SK-N-SH (cell line): ENCODE data around the gene ZNF410. TPM values are rescaled to one million over a fixed set of nuclear protein-coding genes. Genes with fewer than 3 reads are reported as not detected.

Source experiments
- CTCF ChIA-PET: fragments of 300-600, 350-600 bp; formaldehyde crosslinking; extraction: SDS; loops from one replicate; lab custom pipeline; 2021; lab: Yijun Ruan, JAX
- POLR2A ChIA-PET: fragments of 350-600 bp; sonication (Branson Sonifier 250); formaldehyde crosslinking; extraction: SDS; loops from one replicate; lab custom pipeline; 2020; ENCODE audit warnings: antibody characterized with exemption, inconsistent platforms; lab: Yijun Ruan, JAX
- DNase-seq: peaks from one replicate; pipeline ENCODE4 v3.0.0; 2012
- H2AFZ ChIP-seq: fragments of 200-600 bp; sonication (generic); 2 replicates; pipeline ENCODE4 v1.8.1; 2016; ENCODE audit warnings: antibody characterized with exemption, mild to moderate bottlenecking, low read depth
- H3F3A ChIP-seq: fragments of 200-600 bp; sonication (generic); replicated peaks from 2 replicates; pipeline ENCODE3; 2016; ENCODE audit warnings: antibody characterized with exemption, mild to moderate bottlenecking; ENCODE audit not compliant: insufficient read depth
- H3K27ac ChIP-seq, 2 experiments: fragments of 200-500 bp in 1 of 2; fragments of 200-600 bp in 1 of 2; sonication (Bioruptor generic) in 1 of 2; sonication (generic), shearing (Covaris generic) in 1 of 2; 2 replicates each; pipeline versions ENCODE4 v1.5.1 to v1.6.1; 2014 to 2016; ENCODE audit warnings: low read depth in 2 of 2, inconsistent platforms in 1 of 2, low read length in 1 of 2, mild to moderate bottlenecking in 1 of 2, mixed read lengths in 1 of 2
- H3K27me3 ChIP-seq: fragments of 200-600 bp; sonication (generic), shearing (Covaris generic); 2 replicates; pipeline ENCODE4 v1.6.1; 2016; ENCODE audit warnings: mixed run types; ENCODE audit not compliant: insufficient read depth
- H3K36me3 ChIP-seq, 2 experiments: fragments of 200-500 bp in 1 of 2; fragments of 200-600 bp in 1 of 2; sonication (Bioruptor generic) in 1 of 2; sonication (generic) in 1 of 2; replicated peaks in 1 of 2; 2 replicates each; pipeline versions ENCODE3 to v1.5.1; 2014 to 2016; ENCODE audit warnings: low read length in 1 of 2, mild to moderate bottlenecking in 1 of 2; ENCODE audit not compliant: insufficient read depth in 2 of 2, control insufficient read depth in 1 of 2
- H3K4me1 ChIP-seq, 2 experiments: fragments of 200-500 bp in 1 of 2; fragments of 200-600 bp in 1 of 2; sonication (Bioruptor generic) in 1 of 2; sonication (generic), shearing (Covaris generic) in 1 of 2; 2 replicates each; pipeline versions ENCODE4 v1.5.1 to v1.6.1; 2014 to 2016; ENCODE audit warnings: low read depth in 1 of 2, low read length in 1 of 2, mixed run types in 1 of 2; ENCODE audit not compliant: insufficient read depth in 2 of 2, control insufficient read depth in 1 of 2
- H3K4me2 ChIP-seq: fragments of 200-600 bp; sonication (generic), shearing (Covaris generic); 2 replicates; pipeline ENCODE4 v1.6.1; 2017; ENCODE audit warnings: mixed run types
- H3K4me3 ChIP-seq, 2 experiments: fragments of 200-500 bp in 1 of 2; fragments of 200-600 bp in 1 of 2; sonication (Bioruptor generic) in 1 of 2; sonication (generic), shearing (Covaris generic) in 1 of 2; 2 replicates each; pipeline versions ENCODE4 v1.5.1 to v1.8.1; 2014 to 2016; ENCODE audit warnings: low read depth in 2 of 2, inconsistent platforms in 1 of 2, low read length in 1 of 2, mild to moderate bottlenecking in 1 of 2, mixed read lengths in 1 of 2, moderate library complexity in 1 of 2
- H3K79me2 ChIP-seq: fragments of 200-600 bp; sonication (generic); 2 replicates; pipeline ENCODE4 v1.8.1; 2017; ENCODE audit warnings: mild to moderate bottlenecking; ENCODE audit not compliant: insufficient read depth
- H3K9ac ChIP-seq: fragments of 200-600 bp; sonication (generic); 2 replicates; pipeline ENCODE4 v1.6.1; 2017; ENCODE audit warnings: mixed run types
- H3K9me2 ChIP-seq: fragments of 200-600 bp; sonication (generic); 2 replicates; pipeline ENCODE4 v1.6.1; 2017; ENCODE audit warnings: mixed run types
- H3K9me3 ChIP-seq: fragments of 200-600 bp; sonication (generic); 2 replicates; pipeline ENCODE4 v1.6.1; 2017; ENCODE audit warnings: mixed run types, mild to moderate bottlenecking, moderate library complexity
- H4K20me1 ChIP-seq: fragments of 200-600 bp; sonication (generic); 2 replicates; pipeline ENCODE4 v1.6.1; 2017; ENCODE audit warnings: mild to moderate bottlenecking, mixed run types; ENCODE audit not compliant: insufficient read depth
- ELF1 ChIP-seq: IDR thresholded peaks from 2 replicates; pipeline ENCODE4 v1.4.0; 2012
- EZH2phosphoT487 ChIP-seq: fragments of 200-600 bp; sonication (generic); IDR thresholded peaks from 2 replicates; pipeline ENCODE4 v1.6.1; 2017; ENCODE audit warnings: low read depth, mixed run types, mild to moderate bottlenecking, antibody characterized with exemption, moderate library complexity, borderline replicate concordance
- GABPA ChIP-seq: IDR thresholded peaks from 2 replicates; pipeline ENCODE4 v1.4.0; 2012; ENCODE audit warnings: low read depth, mild to moderate bottlenecking
- GATA2 ChIP-seq: sonication (generic); formaldehyde crosslinking; IDR thresholded peaks from 2 replicates; pipeline ENCODE4 v1.5.0; 2020; ENCODE audit warnings: mild to moderate bottlenecking, missing genetic modification reagents
- NRF1 ChIP-seq: IDR thresholded peaks from 2 replicates; pipeline ENCODE4 v1.6.1; 2012; ENCODE audit warnings: low read depth, mild to moderate bottlenecking, low read length
- POLR2AphosphoS5 ChIP-seq: IDR thresholded peaks from 2 replicates; pipeline ENCODE4 v1.6.1; 2012; ENCODE audit warnings: low read depth, low read length
- RCOR1 ChIP-seq: fragments of 150-350 bp; IDR thresholded peaks from 2 replicates; pipeline ENCODE4 v1.6.1; 2017; ENCODE audit warnings: antibody characterized with exemption, low read length
- RXRA ChIP-seq: IDR thresholded peaks from 2 replicates; pipeline ENCODE4 v1.4.0; 2012; ENCODE audit warnings: low read depth, mild to moderate bottlenecking, borderline replicate concordance
- TAF1 ChIP-seq: IDR thresholded peaks from 2 replicates; pipeline ENCODE4 v1.6.1; 2012; ENCODE audit warnings: low read depth, mild to moderate bottlenecking, low read length, moderate library complexity, borderline replicate concordance
- TEAD4 ChIP-seq: IDR thresholded peaks from 2 replicates; pipeline ENCODE4 v1.4.0; 2012; ENCODE audit warnings: mild to moderate bottlenecking, borderline replicate concordance; ENCODE audit not compliant: insufficient read depth
- WGBS: methylation state at CpG from one replicate; pipeline ENCODE4 v1.1.6; 2017; ENCODE audit warnings: low lambda C conversion rate; 5-methylcytosine and 5-hydroxymethylcytosine counted together
- polyA plus RNA-seq, 3 experiments: library from polyadenylated mRNA; depleted of rRNA; stranded (reverse); fragments of >200 nt; gene quantifications; 2 replicates each; pipeline ENCODE4 v1.2.3, GENCODE V29; 2012
- TF ChIP-seq, protein P1 (sequence below): IDR thresholded peaks from 2 replicates; pipeline ENCODE4 v1.4.0; 2012; ENCODE audit warnings: low read depth, borderline replicate concordance
- TF ChIP-seq, protein P2 (sequence below): fragments of 150-350 bp; IDR thresholded peaks from 2 replicates; pipeline ENCODE4 v1.6.1; 2016; ENCODE audit warnings: mild to moderate bottlenecking, low read depth, low read length
- TF ChIP-seq, protein P3 (sequence below): IDR thresholded peaks from 2 replicates; pipeline ENCODE4 v1.6.1; 2012; ENCODE audit warnings: mild to moderate bottlenecking, low read depth, low read length, moderate library complexity

ZNF410 gene
- polyA plus RNA-seq, 1 of the 3 experiments (the other 2 are of a cell fraction), result 22.8 TPM

DNA sequence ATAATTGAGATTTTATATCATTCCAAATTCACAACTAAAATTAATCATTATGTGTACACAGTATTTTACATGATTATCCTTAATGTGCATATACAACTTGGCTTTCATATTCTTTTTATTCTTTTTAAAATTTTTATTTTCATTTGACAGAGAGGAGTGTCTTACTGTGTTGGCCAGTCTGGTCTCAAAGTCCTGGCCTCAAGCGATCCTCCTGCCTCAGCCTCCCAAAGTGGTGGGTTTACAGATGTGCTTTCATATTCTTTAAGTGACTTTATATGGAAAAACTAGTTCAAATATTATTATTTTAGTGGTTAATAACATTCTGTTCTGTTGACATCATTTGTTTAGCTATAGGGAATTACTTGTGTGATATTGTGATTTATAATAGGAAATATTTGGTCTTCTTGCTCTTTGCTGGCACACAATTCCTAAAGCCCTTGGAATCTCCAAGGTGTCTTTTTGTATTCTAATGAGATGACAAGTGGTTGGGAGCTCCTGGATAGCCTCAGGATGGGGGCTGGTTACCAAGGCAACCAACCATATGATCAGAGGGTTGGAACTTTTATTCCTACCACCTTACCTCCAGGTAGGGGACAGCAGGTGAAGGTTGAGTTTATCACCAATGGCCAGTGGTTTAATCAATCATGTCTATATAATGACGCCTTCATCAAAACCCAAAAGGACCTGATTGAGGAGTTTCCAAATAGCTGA is 16.0 kb upstream of the ZNF410 start:
- no peaks in the 10 kb centered on the region for H3K9me3 ChIP-seq
- H3K27ac ChIP-seq, result no peak overlapping the region
- no peak for DNase-seq
- no peak overlapping the region for H2AFZ ChIP-seq
- WGBS, result 94% methylated on average over 2 of the region's 2 CpGs
- H4K20me1 ChIP-seq, result no peaks in the 10 kb centered on the region
- H3K4me3 ChIP-seq, result no peak overlapping the region
- H3K36me3 ChIP-seq, result peaks cover 6 to 20% of the 10 kb centered on the region in 2 experiments
- CTCF ChIA-PET, result no interaction called here
- POLR2A ChIA-PET, result no interaction called here
- H3K9ac ChIP-seq, result no peak overlapping the region
- H3K27me3 ChIP-seq, result no peaks in the 10 kb centered on the region
- no peaks in the 10 kb centered on the region for H3F3A ChIP-seq
- no peak for TF ChIP-seq RXRA
- TF ChIP-seq, protein P1, sequence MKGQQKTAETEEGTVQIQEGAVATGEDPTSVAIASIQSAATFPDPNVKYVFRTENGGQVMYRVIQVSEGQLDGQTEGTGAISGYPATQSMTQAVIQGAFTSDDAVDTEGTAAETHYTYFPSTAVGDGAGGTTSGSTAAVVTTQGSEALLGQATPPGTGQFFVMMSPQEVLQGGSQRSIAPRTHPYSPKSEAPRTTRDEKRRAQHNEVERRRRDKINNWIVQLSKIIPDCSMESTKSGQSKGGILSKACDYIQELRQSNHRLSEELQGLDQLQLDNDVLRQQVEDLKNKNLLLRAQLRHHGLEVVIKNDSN, result no peak
- TF ChIP-seq, protein P2, sequence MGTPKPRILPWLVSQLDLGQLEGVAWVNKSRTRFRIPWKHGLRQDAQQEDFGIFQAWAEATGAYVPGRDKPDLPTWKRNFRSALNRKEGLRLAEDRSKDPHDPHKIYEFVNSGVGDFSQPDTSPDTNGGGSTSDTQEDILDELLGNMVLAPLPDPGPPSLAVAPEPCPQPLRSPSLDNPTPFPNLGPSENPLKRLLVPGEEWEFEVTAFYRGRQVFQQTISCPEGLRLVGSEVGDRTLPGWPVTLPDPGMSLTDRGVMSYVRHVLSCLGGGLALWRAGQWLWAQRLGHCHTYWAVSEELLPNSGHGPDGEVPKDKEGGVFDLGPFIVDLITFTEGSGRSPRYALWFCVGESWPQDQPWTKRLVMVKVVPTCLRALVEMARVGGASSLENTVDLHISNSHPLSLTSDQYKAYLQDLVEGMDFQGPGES, result no peak
- TF ChIP-seq EZH2phosphoT487, result no peak
- TF ChIP-seq, protein P3, sequence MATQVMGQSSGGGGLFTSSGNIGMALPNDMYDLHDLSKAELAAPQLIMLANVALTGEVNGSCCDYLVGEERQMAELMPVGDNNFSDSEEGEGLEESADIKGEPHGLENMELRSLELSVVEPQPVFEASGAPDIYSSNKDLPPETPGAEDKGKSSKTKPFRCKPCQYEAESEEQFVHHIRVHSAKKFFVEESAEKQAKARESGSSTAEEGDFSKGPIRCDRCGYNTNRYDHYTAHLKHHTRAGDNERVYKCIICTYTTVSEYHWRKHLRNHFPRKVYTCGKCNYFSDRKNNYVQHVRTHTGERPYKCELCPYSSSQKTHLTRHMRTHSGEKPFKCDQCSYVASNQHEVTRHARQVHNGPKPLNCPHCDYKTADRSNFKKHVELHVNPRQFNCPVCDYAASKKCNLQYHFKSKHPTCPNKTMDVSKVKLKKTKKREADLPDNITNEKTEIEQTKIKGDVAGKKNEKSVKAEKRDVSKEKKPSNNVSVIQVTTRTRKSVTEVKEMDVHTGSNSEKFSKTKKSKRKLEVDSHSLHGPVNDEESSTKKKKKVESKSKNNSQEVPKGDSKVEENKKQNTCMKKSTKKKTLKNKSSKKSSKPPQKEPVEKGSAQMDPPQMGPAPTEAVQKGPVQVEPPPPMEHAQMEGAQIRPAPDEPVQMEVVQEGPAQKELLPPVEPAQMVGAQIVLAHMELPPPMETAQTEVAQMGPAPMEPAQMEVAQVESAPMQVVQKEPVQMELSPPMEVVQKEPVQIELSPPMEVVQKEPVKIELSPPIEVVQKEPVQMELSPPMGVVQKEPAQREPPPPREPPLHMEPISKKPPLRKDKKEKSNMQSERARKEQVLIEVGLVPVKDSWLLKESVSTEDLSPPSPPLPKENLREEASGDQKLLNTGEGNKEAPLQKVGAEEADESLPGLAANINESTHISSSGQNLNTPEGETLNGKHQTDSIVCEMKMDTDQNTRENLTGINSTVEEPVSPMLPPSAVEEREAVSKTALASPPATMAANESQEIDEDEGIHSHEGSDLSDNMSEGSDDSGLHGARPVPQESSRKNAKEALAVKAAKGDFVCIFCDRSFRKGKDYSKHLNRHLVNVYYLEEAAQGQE, result no peak
- H3K79me2 ChIP-seq, result no peaks in the 10 kb centered on the region
- H3K4me1 ChIP-seq, result no peaks in the 10 kb centered on the region
- no peak overlapping the region for H3K4me2 ChIP-seq
- no peaks in the 10 kb centered on the region for H3K9me2 ChIP-seq

DNA sequence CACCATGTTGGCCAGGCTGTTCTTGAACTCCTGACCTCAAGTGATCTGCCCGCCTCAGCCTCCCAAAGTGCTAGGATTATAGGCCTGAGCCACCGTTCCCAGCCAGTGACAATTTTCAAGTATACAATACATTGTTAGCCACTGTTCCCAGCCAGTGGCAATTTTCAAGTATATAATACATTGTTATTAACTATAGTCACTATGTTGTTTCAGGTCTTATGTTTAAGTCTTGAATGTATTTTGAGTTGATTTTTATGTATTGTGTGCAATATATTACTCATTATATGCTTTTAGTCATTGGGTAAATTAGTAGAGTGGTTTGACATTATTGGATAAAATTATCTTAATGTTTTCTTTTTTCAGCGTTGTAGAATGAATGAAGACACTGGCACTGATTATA is 13.0 kb upstream of the ZNF410 start:
- H3K4me2 ChIP-seq, result no peak overlapping the region
- H3K27me3 ChIP-seq, result no peaks in the 10 kb centered on the region
- no peak overlapping the region for H3K9ac ChIP-seq
- no peak overlapping the region for H3K27ac ChIP-seq
- no peaks in the 10 kb centered on the region for H3K9me2 ChIP-seq
- no peaks in the 10 kb centered on the region for H3K79me2 ChIP-seq
- CTCF ChIA-PET, result no interaction called here
- TF ChIP-seq, protein P1, result no peak
- TF ChIP-seq GATA2 (CRISPR knock-in tag) (no peak), TEAD4 (no peak), ELF1 (no peak), POLR2AphosphoS5 (no peak), RCOR1 (no peak), TAF1 (no peak), NRF1 (no peak), GABPA (no peak)
- TF ChIP-seq, protein P2, result no peak
- no peaks in the 10 kb centered on the region for H3F3A ChIP-seq
- WGBS, result 91% methylated on average over 3 of the region's 3 CpGs
- no peak for DNase-seq
- H4K20me1 ChIP-seq, result no peaks in the 10 kb centered on the region
- no peaks in the 10 kb centered on the region for H3K9me3 ChIP-seq
- H3K36me3 ChIP-seq, result peaks cover 6 to 23% of the 10 kb centered on the region in 2 experiments
- H2AFZ ChIP-seq, result no peak overlapping the region
- POLR2A ChIA-PET, result no interaction called here
- no peak overlapping the region for H3K4me3 ChIP-seq
- no peaks in the 10 kb centered on the region for H3K4me1 ChIP-seq
